ENCODE data around the gene TEX14. TPM values are rescaled to one million over a fixed set of nuclear protein-coding genes. Genes with fewer than 3 reads are reported as not detected.
"Not testable (repeated sequence)": the region's sequence is repeated elsewhere in the genome, so short reads cannot be mapped to it uniquely, and the experiment has no call there.

Gene TEX14
- total RNA-seq, 1 experiment from 2014 or later: 0.31 TPM

DNA sequence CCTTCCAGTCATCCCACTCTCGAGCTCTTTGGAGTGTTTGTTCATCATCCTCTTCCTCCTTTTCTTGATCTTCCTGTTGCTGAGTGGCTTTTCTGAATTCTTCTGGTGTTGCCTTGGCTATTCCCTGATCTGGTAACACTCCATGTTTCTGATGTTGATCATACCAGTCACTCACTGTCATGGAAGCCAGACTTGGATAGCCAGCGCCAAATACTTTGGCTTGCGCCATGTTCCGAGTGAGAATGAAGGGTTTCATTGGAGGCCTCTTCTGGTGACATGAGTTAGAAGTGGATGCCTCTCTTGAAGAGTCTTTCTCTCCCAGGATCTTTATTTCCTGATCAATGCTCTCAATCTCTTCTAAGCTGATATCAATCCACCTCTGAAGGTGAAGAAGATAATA, 31.2 kb downstream of the TEX14 start:
- no peaks in the 10 kb centered on the region for H3K36me3 Mint-ChIP-seq (ENCODE audit: insufficient read depth in 1 of 3, low read depth in 3 of 3)
- no peak overlapping the region for H3K4me3 Mint-ChIP-seq
- Histone ChIP-seq H3K23me2 (ENCODE audit: insufficient read length, low read depth, low read length, poor library complexity, severe bottlenecking) (no peaks in the 10 kb centered on the region), H3K14ac (ENCODE audit: insufficient read depth, low read length) (no peak overlapping the region), H3K56ac (ENCODE audit: insufficient read length, low read depth, low read length) (no peak overlapping the region), H2BK15ac (ENCODE audit: low read depth, low read length) (no peak overlapping the region), H3T11ph (ENCODE audit: low read length) (no peak overlapping the region), H3K4me1 (ENCODE audit: insufficient read depth, low read length) (no peaks in the 10 kb centered on the region; the same call in 1 of the 2 replicates), H3K9ac (ENCODE audit: extremely low read depth, insufficient read length, low read length) (no peak overlapping the region), H3K23ac (ENCODE audit: insufficient read length, low read depth, low read length) (no peak overlapping the region), H2BK20ac (ENCODE audit: low read depth, low read length, poor library complexity, severe bottlenecking) (no peak overlapping the region), H2BK120ac (ENCODE audit: low read depth, low read length, poor library complexity, severe bottlenecking) (no peak overlapping the region), H4K5ac (ENCODE audit: insufficient read length, low read depth, low read length) (no peak overlapping the region), H3K27me3 (ENCODE audit: insufficient read depth, low read length) (no peaks in the 10 kb centered on the region), H4K8ac (replicated peaks; ENCODE audit: insufficient read length, low read depth, low read length) (no peak overlapping the region), H3K4ac (ENCODE audit: low read depth, low read length) (no peak overlapping the region), H4K91ac (ENCODE audit: insufficient read length, low read depth, low read length) (no peak overlapping the region), H3K27ac (ENCODE audit: insufficient read length, low read depth, low read length) (no peak overlapping the region), H2AK5ac (ENCODE audit: insufficient read length, low read length) (no peak overlapping the region), H4K20me1 (ENCODE audit: control insufficient read depth, insufficient read depth, insufficient read length) (no peaks in the 10 kb centered on the region), H3K9me3 (ENCODE audit: control insufficient read depth, low read depth, low read length) (no peaks in the 10 kb centered on the region), H2AFZ (ENCODE audit: low read length) (no peak overlapping the region), H3K79me2 (ENCODE audit: insufficient read depth, low read length) (no peaks in the 10 kb centered on the region), H2BK5ac (ENCODE audit: insufficient read length, low read length) (no peak overlapping the region), H3K4me2 (ENCODE audit: insufficient read depth, insufficient read length, low read length) (no peak overlapping the region), H3K79me1 (ENCODE audit: insufficient read depth, low read depth, low read length, poor library complexity, severe bottlenecking) (no peaks in the 10 kb centered on the region), H2BK12ac (ENCODE audit: insufficient read length, low read depth, low read length) (no peak overlapping the region), H3K18ac (ENCODE audit: insufficient read length, low read depth, low read length) (no peak overlapping the region)
- H3K27ac Mint-ChIP-seq: peak overlapping the region in 1 of 3 experiments; percentile 0; a peak in 2 of 7 replicates
- H3K27me3 Mint-ChIP-seq (ENCODE audit: low read depth): peaks cover 19% of the 10 kb centered on the region
- no peak for DNase-seq
- peaks cover 18 to 19% of the 10 kb centered on the region in 2 experiments for H3K4me1 Mint-ChIP-seq
- TF ChIP-seq, protein P1, sequence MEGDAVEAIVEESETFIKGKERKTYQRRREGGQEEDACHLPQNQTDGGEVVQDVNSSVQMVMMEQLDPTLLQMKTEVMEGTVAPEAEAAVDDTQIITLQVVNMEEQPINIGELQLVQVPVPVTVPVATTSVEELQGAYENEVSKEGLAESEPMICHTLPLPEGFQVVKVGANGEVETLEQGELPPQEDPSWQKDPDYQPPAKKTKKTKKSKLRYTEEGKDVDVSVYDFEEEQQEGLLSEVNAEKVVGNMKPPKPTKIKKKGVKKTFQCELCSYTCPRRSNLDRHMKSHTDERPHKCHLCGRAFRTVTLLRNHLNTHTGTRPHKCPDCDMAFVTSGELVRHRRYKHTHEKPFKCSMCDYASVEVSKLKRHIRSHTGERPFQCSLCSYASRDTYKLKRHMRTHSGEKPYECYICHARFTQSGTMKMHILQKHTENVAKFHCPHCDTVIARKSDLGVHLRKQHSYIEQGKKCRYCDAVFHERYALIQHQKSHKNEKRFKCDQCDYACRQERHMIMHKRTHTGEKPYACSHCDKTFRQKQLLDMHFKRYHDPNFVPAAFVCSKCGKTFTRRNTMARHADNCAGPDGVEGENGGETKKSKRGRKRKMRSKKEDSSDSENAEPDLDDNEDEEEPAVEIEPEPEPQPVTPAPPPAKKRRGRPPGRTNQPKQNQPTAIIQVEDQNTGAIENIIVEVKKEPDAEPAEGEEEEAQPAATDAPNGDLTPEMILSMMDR (conservative IDR thresholded peaks at IDR 0.05): no peak
- H3K9me3 Mint-ChIP-seq: peaks cover 0 to 5% of the 10 kb centered on the region in 2 experiments; a peak in 1 of 5 replicates
- WGBS (ENCODE audit: extremely low coverage, insufficient read length, low lambda C conversion rate): no CpG with 5 or more reads among the region's 4 CpGs

DNA sequence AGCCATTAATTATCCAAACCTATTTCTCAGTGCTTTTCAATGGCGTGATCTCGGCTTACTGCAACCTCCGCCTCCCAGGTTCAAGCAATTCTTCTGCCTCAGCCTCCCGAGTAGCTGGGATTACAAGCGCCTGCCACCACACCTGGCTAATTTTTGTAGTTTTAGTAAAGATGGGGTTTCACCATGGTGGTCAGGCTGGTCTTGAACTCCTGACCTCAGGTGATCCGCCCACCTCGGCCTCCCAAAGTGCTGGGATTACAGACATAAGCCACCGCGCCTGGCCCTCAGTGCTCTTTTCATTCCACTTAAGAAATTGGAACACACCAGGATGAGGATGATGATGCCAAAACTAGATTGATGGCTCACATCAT, 32.1 kb downstream of the TEX14 start:
- not testable (repeated sequence) for H3T11ph ChIP-seq (ENCODE audit: low read length); H3K27me3 ChIP-seq (ENCODE audit: insufficient read depth, low read length); H3K79me2 ChIP-seq (ENCODE audit: insufficient read depth, low read length); H3K9me3 ChIP-seq (ENCODE audit: control insufficient read depth, low read depth, low read length); H2BK15ac ChIP-seq (ENCODE audit: low read depth, low read length); H2AK5ac ChIP-seq (ENCODE audit: insufficient read length, low read length); H3K27ac ChIP-seq (ENCODE audit: insufficient read length, low read depth, low read length); H4K5ac ChIP-seq (ENCODE audit: insufficient read length, low read depth, low read length); H2BK5ac ChIP-seq (ENCODE audit: insufficient read length, low read length); DNase-seq; H2BK12ac ChIP-seq (ENCODE audit: insufficient read length, low read depth, low read length); H3K56ac ChIP-seq (ENCODE audit: insufficient read length, low read depth, low read length); H3K14ac ChIP-seq (ENCODE audit: insufficient read depth, low read length); H3K9me3 Mint-ChIP-seq; H4K91ac ChIP-seq (ENCODE audit: insufficient read length, low read depth, low read length); H3K23me2 ChIP-seq (ENCODE audit: insufficient read length, low read depth, low read length, poor library complexity, severe bottlenecking); H2BK120ac ChIP-seq (ENCODE audit: low read depth, low read length, poor library complexity, severe bottlenecking); H3K9ac ChIP-seq (ENCODE audit: extremely low read depth, insufficient read length, low read length); H3K4me1 ChIP-seq (ENCODE audit: insufficient read depth, low read length); H4K20me1 ChIP-seq (ENCODE audit: control insufficient read depth, insufficient read depth, insufficient read length); H3K18ac ChIP-seq (ENCODE audit: insufficient read length, low read depth, low read length); H4K8ac ChIP-seq (replicated peaks; ENCODE audit: insufficient read length, low read depth, low read length); H3K23ac ChIP-seq (ENCODE audit: insufficient read length, low read depth, low read length); H2BK20ac ChIP-seq (ENCODE audit: low read depth, low read length, poor library complexity, severe bottlenecking); H3K79me1 ChIP-seq (ENCODE audit: insufficient read depth, low read depth, low read length, poor library complexity, severe bottlenecking); H3K4ac ChIP-seq (ENCODE audit: low read depth, low read length); H3K36me3 Mint-ChIP-seq (ENCODE audit: insufficient read depth in 1 of 3, low read depth in 3 of 3); H2AFZ ChIP-seq (ENCODE audit: low read length)
- Mint-ChIP-seq H3K27me3 (ENCODE audit: low read depth) (peaks cover 19% of the 10 kb centered on the region), H3K4me3 (peak overlapping the region; percentile 66 to 73), H3K4me1 (peaks cover 18 to 19% of the 10 kb centered on the region in 2 experiments), H3K27ac (peak overlapping the region in 2 of 3 experiments; percentile 100; a peak in 4 of 7 replicates)
- H3K4me2 ChIP-seq (ENCODE audit: insufficient read depth, insufficient read length, low read length): peak overlapping the region; percentile 38
- WGBS (ENCODE audit: extremely low coverage, insufficient read length, low lambda C conversion rate): no CpG with 5 or more reads among the region's 9 CpGs
